H9 (cell line): ENCODE measurements around the gene ACYP2. TPM values are rescaled to one million over a fixed set of nuclear protein-coding genes. Genes with fewer than 3 reads are reported as not detected.

ENCODE experiments used
- DNase-seq: peaks from one replicate; pipeline ENCODE4 v3.0.0-alpha.2; 2017
- H2AFZ ChIP-seq: one replicate; pipeline ENCODE4 v1.6.1; 2013; ENCODE audit warnings: mild to moderate bottlenecking, low read length, control low read depth, moderate library complexity
- H2AK5ac ChIP-seq: 2 replicates; pipeline ENCODE4 v1.6.1; 2013; ENCODE audit warnings: low read length, control low read depth, mixed read lengths; ENCODE audit not compliant: insufficient read length
- H2BK120ac ChIP-seq: one replicate; pipeline ENCODE4 v1.6.1; 2013; ENCODE audit warnings: low read depth, mild to moderate bottlenecking, low read length, control low read depth, inconsistent platforms; ENCODE audit not compliant: poor library complexity, severe bottlenecking
- H2BK12ac ChIP-seq: 2 replicates; pipeline ENCODE4 v1.6.1; 2013; ENCODE audit warnings: low read length, control low read depth, mixed read lengths, low read depth; ENCODE audit not compliant: insufficient read length
- H2BK15ac ChIP-seq: 2 replicates; pipeline ENCODE4 v1.6.1; 2013; ENCODE audit warnings: low read depth, low read length, control low read depth
- H2BK20ac ChIP-seq: one replicate; pipeline ENCODE4 v1.6.1; 2013; ENCODE audit warnings: low read depth, mild to moderate bottlenecking, low read length, control low read depth, inconsistent platforms; ENCODE audit not compliant: poor library complexity, severe bottlenecking
- H2BK5ac ChIP-seq: 2 replicates; pipeline ENCODE4 v1.6.1; 2013; ENCODE audit warnings: low read length, control low read depth, mixed read lengths; ENCODE audit not compliant: insufficient read length
- H3K14ac ChIP-seq: 2 replicates; pipeline ENCODE4 v1.6.1; 2013; ENCODE audit warnings: low read length, control low read depth; ENCODE audit not compliant: insufficient read depth
- H3K18ac ChIP-seq: 2 replicates; pipeline ENCODE4 v1.6.1; 2013; ENCODE audit warnings: low read depth, mild to moderate bottlenecking, mixed read lengths, low read length, control low read depth; ENCODE audit not compliant: insufficient read length
- H3K23ac ChIP-seq: 2 replicates; pipeline ENCODE4 v1.6.1; 2013; ENCODE audit warnings: low read length, control low read depth, mixed read lengths, low read depth; ENCODE audit not compliant: insufficient read length
- H3K23me2 ChIP-seq: 2 replicates; pipeline ENCODE4 v1.6.1; 2013; ENCODE audit warnings: low read depth, mild to moderate bottlenecking, mixed read lengths, low read length, control low read depth; ENCODE audit not compliant: insufficient read length, poor library complexity, severe bottlenecking
- H3K27ac ChIP-seq: 2 replicates; pipeline ENCODE4 v1.5.1; 2013; ENCODE audit warnings: low read length, control low read depth, mixed read lengths, low read depth; ENCODE audit not compliant: insufficient read length
- H3K27me3 ChIP-seq: 2 replicates; pipeline ENCODE4 v1.6.1; 2013; ENCODE audit warnings: low read length, control low read depth, inconsistent platforms; ENCODE audit not compliant: insufficient read depth
- H3K4ac ChIP-seq: 2 replicates; pipeline ENCODE4 v1.6.1; 2013; ENCODE audit warnings: low read depth, mild to moderate bottlenecking, control low read depth, inconsistent platforms, low read length, moderate library complexity
- H3K4me1 ChIP-seq: 2 replicates; pipeline ENCODE4 v1.6.1; 2013; ENCODE audit warnings: low read length, control low read depth, inconsistent platforms; ENCODE audit not compliant: insufficient read depth
- H3K4me2 ChIP-seq: 2 replicates; pipeline ENCODE4 v1.6.1; 2013; ENCODE audit warnings: low read length, control low read depth, mixed read lengths; ENCODE audit not compliant: insufficient read length, insufficient read depth
- H3K56ac ChIP-seq: 2 replicates; pipeline ENCODE4 v1.6.1; 2013; ENCODE audit warnings: low read depth, mild to moderate bottlenecking, mixed read lengths, low read length, control low read depth; ENCODE audit not compliant: insufficient read length
- H3K79me1 ChIP-seq: 2 replicates; pipeline ENCODE4 v1.6.1; 2013; ENCODE audit warnings: low read depth, mild to moderate bottlenecking, moderate library complexity, low read length, control low read depth, inconsistent platforms; ENCODE audit not compliant: insufficient read depth, poor library complexity, severe bottlenecking
- H3K79me2 ChIP-seq: 2 replicates; pipeline ENCODE4 v1.6.1; 2013; ENCODE audit warnings: low read length, control low read depth, inconsistent platforms; ENCODE audit not compliant: insufficient read depth
- H3K9ac ChIP-seq: 2 replicates; pipeline ENCODE4 v1.6.1; 2013; ENCODE audit warnings: low read length, control low read depth, mixed read lengths; ENCODE audit not compliant: insufficient read length; ENCODE audit errors: extremely low read depth
- H3K9me3 ChIP-seq: one replicate; pipeline ENCODE4 v1.6.1; 2013; ENCODE audit warnings: low read depth, low read length, inconsistent platforms; ENCODE audit not compliant: control insufficient read depth
- H3T11ph ChIP-seq: one replicate; pipeline ENCODE4 v1.6.1; 2013; ENCODE audit warnings: mild to moderate bottlenecking, low read length, control low read depth, inconsistent platforms
- H4K20me1 ChIP-seq: one replicate; pipeline ENCODE4 v1.6.1; 2013; ENCODE audit not compliant: control insufficient read depth, insufficient read length, insufficient read depth
- H4K5ac ChIP-seq: 2 replicates; pipeline ENCODE4 v1.6.1; 2013; ENCODE audit warnings: low read depth, mild to moderate bottlenecking, mixed read lengths, low read length, control low read depth; ENCODE audit not compliant: insufficient read length
- H4K8ac ChIP-seq: replicated peaks from 2 replicates; pipeline ENCODE4 v1.6.1; 2013; ENCODE audit warnings: low read length, control low read depth, mixed read lengths, low read depth; ENCODE audit not compliant: insufficient read length
- H4K91ac ChIP-seq: 2 replicates; pipeline ENCODE4 v1.6.1; 2013; ENCODE audit warnings: low read depth, mild to moderate bottlenecking, moderate library complexity, mixed read lengths, low read length, control low read depth; ENCODE audit not compliant: insufficient read length
- H3K27ac Mint-ChIP-seq, 3 experiments: 2 replicates in 2 of 3; 3 replicates in 1 of 3; pipeline ENCODE4 v1.8.0; 2020 to 2021; ENCODE audit warnings: mixed read lengths in 3 of 3, mild to moderate bottlenecking in 1 of 3, moderate library complexity in 1 of 3
- H3K27me3 Mint-ChIP-seq: 2 replicates; pipeline ENCODE4 v1.8.0; 2021; ENCODE audit warnings: low read depth, mild to moderate bottlenecking, moderate library complexity, mixed read lengths
- H3K36me3 Mint-ChIP-seq, 3 experiments: 2 replicates in 2 of 3; 3 replicates in 1 of 3; pipeline ENCODE4 v1.8.0; 2020 to 2021; ENCODE audit warnings: low read depth in 3 of 3, mixed read lengths in 3 of 3; ENCODE audit not compliant: insufficient read depth in 1 of 3
- H3K4me1 Mint-ChIP-seq, 2 experiments: 2 replicates each; pipeline ENCODE4 v1.8.0; 2020; ENCODE audit warnings: mixed read lengths in 2 of 2
- H3K4me3 Mint-ChIP-seq, 2 experiments: 2 replicates in 1 of 2; 3 replicates in 1 of 2; pipeline ENCODE4 v1.8.0; 2020 to 2021; ENCODE audit warnings: mild to moderate bottlenecking in 2 of 2, mixed read lengths in 2 of 2, moderate library complexity in 1 of 2
- H3K9me3 Mint-ChIP-seq, 2 experiments: 2 replicates in 1 of 2; 3 replicates in 1 of 2; pipeline ENCODE4 v1.8.0; 2020; ENCODE audit warnings: mild to moderate bottlenecking in 2 of 2, mixed read lengths in 2 of 2, moderate library complexity in 1 of 2
- CTCF ChIP-seq: fragments of 200-600 bp; sonication (generic); conservative IDR thresholded peaks from 3 replicates; pipeline ENCODE4 v1.8.0; 2021; ENCODE audit warnings: antibody characterized with exemption, mild to moderate bottlenecking
- WGBS: extraction: QIAGEN DNeasy Blood & Tissue Kit; methylation state at CpG from one replicate; pipeline ENCODE4 v1.1.7; 2013; ENCODE audit warnings: missing lambda C conversion rate, low lambda C conversion rate, mixed read lengths; ENCODE audit not compliant: insufficient read length; ENCODE audit errors: extremely low coverage; 5-methylcytosine and 5-hydroxymethylcytosine counted together
- total RNA-seq: library from RNA; stranded (reverse); gene quantifications from 2 replicates; pipeline ENCODE4 v1.2.1, GENCODE V29; 2021

Gene ACYP2
- total RNA-seq, 1 experiment from 2014 or later = 3.2 TPM

- H2BK15ac ChIP-seq = no peak overlapping the region
- no peak for TF ChIP-seq CTCF
- H3K27ac ChIP-seq = no peak overlapping the region
- no peaks in the 10 kb centered on the region for H3K9me3 ChIP-seq
- peaks cover 46% of the 10 kb centered on the region for H3K27me3 Mint-ChIP-seq
- peaks cover 4 to 5% of the 10 kb centered on the region in 2 experiments; a peak in 3 of 5 replicates for H3K9me3 Mint-ChIP-seq
- WGBS = no CpG with 5 or more reads among the region's 17 CpGs
- H4K8ac ChIP-seq = no peak overlapping the region
- no peaks in the 10 kb centered on the region for H3K79me1 ChIP-seq
- H3K23ac ChIP-seq = no peak overlapping the region
- no peak overlapping the region for H3K14ac ChIP-seq
- H3K56ac ChIP-seq = no peak overlapping the region
- peaks cover 3% of the 10 kb centered on the region; the same call in 1 of the 2 replicates for H3K27me3 ChIP-seq
- no peak for DNase-seq
- no peak overlapping the region for H3K27ac Mint-ChIP-seq
- no peak overlapping the region for H2BK20ac ChIP-seq
- no peak overlapping the region for H2AFZ ChIP-seq
- H2BK12ac ChIP-seq = no peak overlapping the region
- H3K4me2 ChIP-seq = peak overlapping the region; percentile 83
- no peak overlapping the region for H2AK5ac ChIP-seq
- H2BK120ac ChIP-seq = no peak overlapping the region
- H3K4me3 Mint-ChIP-seq = peak overlapping the region; percentile 72 to 86
- H3K4me1 ChIP-seq = no peaks in the 10 kb centered on the region
- H4K20me1 ChIP-seq = no peaks in the 10 kb centered on the region
- H3K4ac ChIP-seq = no peak overlapping the region
- no peak overlapping the region for H4K5ac ChIP-seq
- no peak overlapping the region for H2BK5ac ChIP-seq
- H3K36me3 Mint-ChIP-seq = peaks cover 0 to 4% (median 0%) of the 10 kb centered on the region in 3 experiments; a peak in 1 of 7 replicates
- no peak overlapping the region for H3K18ac ChIP-seq
- no peak overlapping the region for H3K9ac ChIP-seq
- peaks cover 11 to 13% of the 10 kb centered on the region in 2 experiments for H3K4me1 Mint-ChIP-seq
- H3T11ph ChIP-seq = no peak overlapping the region
- no peaks in the 10 kb centered on the region for H3K79me2 ChIP-seq
- peaks cover 7% of the 10 kb centered on the region for H3K23me2 ChIP-seq
- H4K91ac ChIP-seq = no peak overlapping the region
Measured at GRCh38 chr2:54330926-54331835, 215.8 kb downstream of the ACYP2 start.
